K562 (cell line): ENCODE measurements around the gene ARHGAP22. TPM values are rescaled to one million over a fixed set of nuclear protein-coding genes. Genes with fewer than 3 reads are reported as not detected.

Source experiments
- E4F1 ChIP-seq: fragments of 250-450 bp; sonication (Bioruptor Pico); IDR thresholded peaks from 2 replicates; pipeline ENCODE4 v1.5.0; 2021; ENCODE audit warnings: mild to moderate bottlenecking, borderline replicate concordance
- ELF4 ChIP-seq: fragments of 450-650 bp; formaldehyde crosslinking; IDR thresholded peaks from 2 replicates; pipeline ENCODE4 v1.4.0; 2022; ENCODE audit warnings: missing genetic modification characterization
- ETV5 ChIP-seq: sonication (generic); formaldehyde crosslinking; IDR thresholded peaks from 2 replicates; pipeline ENCODE4 v1.4.0; 2020; ENCODE audit warnings: low read depth, mild to moderate bottlenecking, missing genetic modification reagents
- FOXO4 ChIP-seq: fragments of 450-650 bp; formaldehyde crosslinking; IDR thresholded peaks from 2 replicates; pipeline ENCODE4 v1.4.0; 2020; ENCODE audit warnings: mild to moderate bottlenecking, moderate library complexity
- GATA2 ChIP-seq: sonication (generic); formaldehyde crosslinking; IDR thresholded peaks from 2 replicates; pipeline ENCODE4 v1.4.0; 2020; ENCODE audit warnings: mild to moderate bottlenecking, missing genetic modification reagents
- HSF4 ChIP-seq: fragments of 250-450 bp; sonication (Bioruptor Pico); IDR thresholded peaks from 2 replicates; pipeline ENCODE4 v2.1.2; 2022; ENCODE audit warnings: mild to moderate bottlenecking, moderate library complexity, borderline replicate concordance
- JUN ChIP-seq, 2 experiments: sonication (generic) in 1 of 2; formaldehyde crosslinking in 1 of 2; IDR thresholded peaks; 2 replicates each; pipeline versions ENCODE4 v1.6.1 to v1.8.0; 2012 to 2022; ENCODE audit warnings: borderline replicate concordance in 2 of 2, mild to moderate bottlenecking in 2 of 2, improper control_type of control experiment in 1 of 2, low read depth in 1 of 2, low read length in 1 of 2, missing genetic modification reagents in 1 of 2
- JUNB ChIP-seq: fragments of 450-650 bp; formaldehyde crosslinking; conservative IDR thresholded peaks from 2 replicates; pipeline ENCODE4 v1.4.0; 2020; ENCODE audit warnings: mild to moderate bottlenecking
- MAFF ChIP-seq: IDR thresholded peaks from 2 replicates; pipeline ENCODE4 v1.6.1; 2012; ENCODE audit warnings: low read length, improper control_type of control experiment
- MXI1 ChIP-seq: IDR thresholded peaks from 2 replicates; pipeline ENCODE4 v1.6.1; 2011; ENCODE audit warnings: low read depth, mild to moderate bottlenecking, improper control_type of control experiment, low read length
- NFYB ChIP-seq: IDR thresholded peaks from 2 replicates; pipeline ENCODE4 v1.6.1; 2011; ENCODE audit warnings: mild to moderate bottlenecking, moderate library complexity; ENCODE audit not compliant: insufficient read length; ENCODE audit errors: extremely low read depth
- RB1 ChIP-seq: fragments of 450-650 bp; IDR thresholded peaks from 2 replicates; pipeline ENCODE4 v1.6.1; 2017; ENCODE audit warnings: low read depth, mild to moderate bottlenecking
- SMAD4 ChIP-seq: fragments of 250-450 bp; sonication (Bioruptor Pico); conservative IDR thresholded peaks from 2 replicates; pipeline ENCODE4 v1.8.0; 2021; ENCODE audit warnings: inconsistent platforms, mild to moderate bottlenecking, moderate library complexity
- TOE1 ChIP-seq, 2 experiments: fragments of 450-650 bp in 1 of 2; sonication (generic) in 1 of 2; formaldehyde crosslinking in 1 of 2; IDR thresholded peaks; 2 replicates each; pipeline versions ENCODE4 v1.7.1 to v1.8.0; 2016 to 2022; ENCODE audit warnings: borderline replicate concordance in 2 of 2, mild to moderate bottlenecking in 2 of 2, antibody characterized with exemption in 1 of 2, inconsistent platforms in 1 of 2, low read depth in 1 of 2, missing genetic modification reagents in 1 of 2, moderate library complexity in 1 of 2
- ZFX ChIP-seq: sonication (generic); formaldehyde crosslinking; IDR thresholded peaks from 2 replicates; pipeline ENCODE4 v1.8.0; 2022; ENCODE audit warnings: mild to moderate bottlenecking, missing genetic modification reagents, moderate library complexity
- ZNF174 ChIP-seq: fragments of 250-450 bp; sonication (Bioruptor Pico); IDR thresholded peaks from 2 replicates; pipeline ENCODE4 v1.4.0; 2020; ENCODE audit warnings: mild to moderate bottlenecking
- ZNF24 ChIP-seq: fragments of 450-650 bp; IDR thresholded peaks from 2 replicates; pipeline ENCODE4 v1.6.1; 2016
- ZNF324 ChIP-seq: fragments of 250-450 bp; sonication (Bioruptor Pico); IDR thresholded peaks from 2 replicates; pipeline ENCODE4 v1.4.0; 2020; ENCODE audit warnings: mild to moderate bottlenecking
- ZNF354B ChIP-seq: fragments of 250-450 bp; sonication (Bioruptor Pico); IDR thresholded peaks from 2 replicates; pipeline ENCODE4 v1.4.0; 2020
- ZNF398 ChIP-seq: fragments of 250-450 bp; sonication (Bioruptor Pico); IDR thresholded peaks from 2 replicates; pipeline ENCODE4 v1.8.0; 2021; ENCODE audit warnings: moderate library complexity, mild to moderate bottlenecking, inconsistent platforms
- ZZZ3 ChIP-seq: fragments of 450-650 bp; IDR thresholded peaks from 2 replicates; pipeline ENCODE4 v1.6.1; 2016; ENCODE audit warnings: antibody characterized with exemption, mild to moderate bottlenecking, moderate library complexity
- polyA plus RNA-seq, 8 experiments: library from polyadenylated mRNA; depleted of rRNA in 4 of 8; stranded (reverse) in 5 of 8; unstranded in 3 of 8; fragments of >200 nt; fragmentation: Nextera tagmentation in 2 of 8; fragmentation: Illumina TruSeq in 1 of 8; extraction: Ambion mirVana in 2 of 8; extraction: Trizol in 1 of 8; gene quantifications; 2 replicates each; pipeline versions ENCODE4 v1.2.1 to v1.2.3, GENCODE V29; 2011 to 2014; ENCODE audit warnings: inconsistent platforms in 1 of 8, missing spikeins in 1 of 8
- total RNA-seq, 7 experiments: library from RNA; depleted of rRNA in 6 of 7; stranded (reverse); fragments of >200 nt in 6 of 7; fragmentation: Illumina TruSeq in 2 of 7; extraction: Trizol in 2 of 7; gene quantifications; 2 replicates each; pipeline versions ENCODE4 v1.2.1 to v1.2.3, GENCODE V29; 2011 to 2021; ENCODE audit warnings: low replicate concordance in 1 of 7

Gene ARHGAP22
- total and polyA plus RNA-seq, 9 of the 15 experiments (the other 6 are each of a cell fraction or from before 2014, with no cell fraction given), result 1.3 to 28.1 (median 12.7) TPM

DNA sequence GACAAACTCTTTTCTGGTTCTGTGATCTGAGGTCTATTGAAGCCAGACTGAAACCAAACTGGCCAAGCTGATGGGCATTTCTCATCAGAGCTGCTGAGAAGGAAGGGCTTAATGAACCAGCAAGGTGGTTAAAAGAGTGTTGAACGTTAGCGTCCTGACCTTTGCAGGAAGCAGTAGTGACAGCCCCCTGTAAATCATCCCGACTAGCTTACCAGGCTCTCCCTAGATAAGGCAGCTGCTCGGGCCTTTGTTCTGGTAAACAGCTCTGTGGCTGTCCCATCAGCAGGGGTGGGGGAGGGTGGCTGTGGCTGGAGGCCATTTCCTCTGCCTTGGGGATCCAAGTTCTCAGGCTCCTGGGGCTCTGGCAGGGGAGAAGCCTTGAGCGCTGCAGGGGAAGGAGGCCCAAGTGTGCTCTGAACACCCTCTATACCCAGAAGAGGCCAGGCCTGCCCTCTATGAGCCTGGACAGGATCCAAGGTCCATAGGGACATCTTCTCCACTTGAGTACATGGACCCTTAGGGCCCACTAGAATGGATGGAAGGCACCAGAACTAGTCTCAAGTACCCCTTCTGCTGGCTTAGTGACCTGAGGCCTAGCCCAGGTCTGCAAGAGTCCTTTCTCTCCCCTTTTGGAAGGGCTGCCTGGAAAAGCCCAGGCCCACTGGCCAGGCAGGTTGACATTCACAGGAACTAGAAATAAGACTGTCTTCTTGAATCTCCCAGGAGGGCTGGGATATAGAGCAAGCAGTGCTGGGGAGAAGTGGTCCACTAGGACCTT lies 134.6 kb downstream of the ARHGAP22 start (continued):
- TF ChIP-seq TOE1 (IDR thresholded peaks at IDR 0.05; ENCODE audit: borderline replicate concordance), result peak; percentile 71; the same call in 1 of the 2 replicates
- no peak for TF ChIP-seq TOE1 (CRISPR knock-in tag; IDR thresholded peaks at IDR 0.05; ENCODE audit: borderline replicate concordance, low read depth)
- peak; percentile 52 for TF ChIP-seq ZNF324 (CRISPR knock-in tag)
- TF ChIP-seq JUN (IDR thresholded peaks at IDR 0.05; ENCODE audit: borderline replicate concordance, low read depth, low read length), result 0 out of 2 replicates have a peak, but pooled peaks have one; percentile 34
- TF ChIP-seq JUN (CRISPR knock-in tag; IDR thresholded peaks at IDR 0.05; ENCODE audit: borderline replicate concordance), result no peak
- no peak for TF ChIP-seq E4F1 (CRISPR knock-in tag)
- peak; percentile 78 for TF ChIP-seq ZNF24
- peak; percentile 97 for TF ChIP-seq SMAD4 (CRISPR knock-in tag)
- TF ChIP-seq ZZZ3, result no peak
- TF ChIP-seq HSF4 (CRISPR knock-in tag), result peak; percentile 82; the same call in 1 of the 2 replicates
- TF ChIP-seq MXI1, result no peak
- no peak for TF ChIP-seq ZNF398
- no peak for TF ChIP-seq FOXO4 (CRISPR knock-in tag)
- peak; percentile 74 for TF ChIP-seq RB1
- TF ChIP-seq ZNF354B, result peak; percentile 50
- TF ChIP-seq ELF4 (CRISPR knock-in tag), result peak; percentile 90
- TF ChIP-seq ZNF174 (CRISPR knock-in tag), result peak; percentile 73; the same call in 1 of the 2 replicates
- peak; percentile 74 for TF ChIP-seq ZFX (CRISPR knock-in tag)
- TF ChIP-seq GATA2 (CRISPR knock-in tag), result peak; percentile 97
- TF ChIP-seq MAFF, result no peak
- TF ChIP-seq ETV5, result peak; percentile 99
- TF ChIP-seq NFYB, result no peak
- TF ChIP-seq JUNB (CRISPR knock-in tag), result peak; percentile 39; the same call in 1 of the 2 replicates
